Lower leg skin (tissue), 3 donors: Measurements from ENCODE around the gene RUFY3.

Source experiments
- POLR2A ChIP-seq, 2 donors: fragments of 450-650 bp; IDR thresholded peaks; one replicate each; pipeline ENCODE4 v1.6.1; 2016 to 2017; ENCODE audit warnings: antibody characterized with exemption in 2 of 2, mild to moderate bottlenecking in 1 of 2, moderate library complexity in 1 of 2
- TF ChIP-seq, protein P1 (sequence below), 3 donors: fragments of 450-650 bp; IDR thresholded peaks; one replicate each; pipeline ENCODE4 v1.5.1; 2016; ENCODE audit warnings: antibody characterized with exemption in 3 of 3, mild to moderate bottlenecking in 3 of 3, moderate library complexity in 2 of 3

DNA sequence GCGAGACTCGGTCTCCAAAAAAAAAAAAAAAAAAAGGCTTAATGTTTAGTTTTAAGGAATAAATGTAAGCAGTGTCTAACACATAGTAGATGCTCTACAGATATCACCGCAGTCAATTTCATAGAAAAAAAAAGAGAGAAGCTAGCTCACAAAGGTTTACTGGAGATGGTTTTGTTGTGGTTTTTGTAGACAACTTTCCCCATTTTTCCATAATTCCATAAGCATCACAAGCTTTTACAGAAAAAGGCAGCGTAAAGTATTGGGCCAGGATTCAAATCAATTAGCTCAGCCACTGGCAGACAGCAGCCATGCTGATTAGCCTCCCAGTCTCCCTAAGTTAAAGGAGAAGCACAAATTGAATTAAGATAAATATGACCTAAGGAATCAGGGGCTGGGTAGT is 116.4 kb downstream of the RUFY3 start:
- TF ChIP-seq, protein P1, sequence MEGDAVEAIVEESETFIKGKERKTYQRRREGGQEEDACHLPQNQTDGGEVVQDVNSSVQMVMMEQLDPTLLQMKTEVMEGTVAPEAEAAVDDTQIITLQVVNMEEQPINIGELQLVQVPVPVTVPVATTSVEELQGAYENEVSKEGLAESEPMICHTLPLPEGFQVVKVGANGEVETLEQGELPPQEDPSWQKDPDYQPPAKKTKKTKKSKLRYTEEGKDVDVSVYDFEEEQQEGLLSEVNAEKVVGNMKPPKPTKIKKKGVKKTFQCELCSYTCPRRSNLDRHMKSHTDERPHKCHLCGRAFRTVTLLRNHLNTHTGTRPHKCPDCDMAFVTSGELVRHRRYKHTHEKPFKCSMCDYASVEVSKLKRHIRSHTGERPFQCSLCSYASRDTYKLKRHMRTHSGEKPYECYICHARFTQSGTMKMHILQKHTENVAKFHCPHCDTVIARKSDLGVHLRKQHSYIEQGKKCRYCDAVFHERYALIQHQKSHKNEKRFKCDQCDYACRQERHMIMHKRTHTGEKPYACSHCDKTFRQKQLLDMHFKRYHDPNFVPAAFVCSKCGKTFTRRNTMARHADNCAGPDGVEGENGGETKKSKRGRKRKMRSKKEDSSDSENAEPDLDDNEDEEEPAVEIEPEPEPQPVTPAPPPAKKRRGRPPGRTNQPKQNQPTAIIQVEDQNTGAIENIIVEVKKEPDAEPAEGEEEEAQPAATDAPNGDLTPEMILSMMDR (IDR thresholded peaks at IDR 0.05), result no peak
- no peak for TF ChIP-seq POLR2A (IDR thresholded peaks at IDR 0.05)
